Upper lobe of right lung (tissue), 1 donor: Measurements from ENCODE around the gene STK33. TPM values are rescaled to one million over a fixed set of nuclear protein-coding genes. Genes with fewer than 3 reads are reported as not detected.

Experiments
- ATAC-seq: fragments of 200-7000 bp; cut with Tn5 transposase; one replicate; pipeline ENCODE4 v1.9.1; 2020; ENCODE audit warnings: mild to moderate bottlenecking, moderate library complexity
- DNase-seq: peaks from one replicate; pipeline ENCODE4 v3.0.0-alpha.2; 2020
- H3K27ac ChIP-seq: fragments of 200-600 bp; one replicate; pipeline ENCODE4 v1.8.0; 2022
- H3K27me3 ChIP-seq: fragments of 200-600 bp; one replicate; pipeline ENCODE4 v1.8.0; 2022; ENCODE audit warnings: mild to moderate bottlenecking
- H3K36me3 ChIP-seq: fragments of 200-600 bp; one replicate; pipeline ENCODE4 v1.8.0; 2022
- H3K4me1 ChIP-seq: fragments of 200-600 bp; one replicate; pipeline ENCODE4 v1.8.0; 2022
- H3K4me3 ChIP-seq: fragments of 200-600 bp; one replicate; pipeline ENCODE4 v1.8.0; 2022; ENCODE audit warnings: mild to moderate bottlenecking
- H3K9me3 ChIP-seq: fragments of 200-600 bp; one replicate; pipeline ENCODE4 v1.8.0; 2022
- intact Hi-C: fragments of 100-400 bp; cut with DNase I; formaldehyde crosslinking; loops from one replicate; pipeline ENCODE4 v1.11.0; 2022
- total RNA-seq: library from RNA; stranded (reverse); fragmentation: NEBNext Ultra II Directional; extraction: Animal tissue kit (Norgen Biotek cat#: 25700); gene quantifications from one replicate; pipeline ENCODE4 v1.2.1, GENCODE V29; 2021
- TF ChIP-seq, protein P1 (sequence below): fragments of 200-600 bp; IDR thresholded peaks from one replicate; pipeline ENCODE4 v1.8.0; 2022; ENCODE audit warnings: antibody characterized with exemption
- donor health status: DM: no; HTN: yes; CAD: no; lungs with severe emphysema.

The STK33 gene
- total RNA-seq, 1 donor from 2014 or later, result 9.4 TPM

DNA sequence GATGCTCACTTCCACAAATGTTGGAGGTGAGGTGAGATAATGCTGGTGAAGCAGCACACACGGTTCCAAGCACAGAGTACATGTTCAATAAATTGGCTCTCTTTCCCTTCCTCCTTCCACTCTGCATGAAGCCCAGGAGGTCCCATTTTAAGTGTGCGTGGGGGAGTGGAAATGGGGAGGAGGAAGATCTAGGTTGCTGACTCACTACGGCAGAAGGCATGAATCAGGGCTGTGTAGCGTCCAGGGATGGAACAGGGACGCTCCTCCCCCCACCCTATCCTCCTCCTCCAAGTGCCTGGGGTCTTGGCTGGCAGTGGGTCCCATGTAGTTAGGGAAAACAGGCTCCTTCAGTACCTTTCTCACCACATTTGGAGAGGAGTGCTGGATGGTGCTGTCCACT lies 44.3 kb upstream of the STK33 start:
- TF ChIP-seq, protein P1, sequence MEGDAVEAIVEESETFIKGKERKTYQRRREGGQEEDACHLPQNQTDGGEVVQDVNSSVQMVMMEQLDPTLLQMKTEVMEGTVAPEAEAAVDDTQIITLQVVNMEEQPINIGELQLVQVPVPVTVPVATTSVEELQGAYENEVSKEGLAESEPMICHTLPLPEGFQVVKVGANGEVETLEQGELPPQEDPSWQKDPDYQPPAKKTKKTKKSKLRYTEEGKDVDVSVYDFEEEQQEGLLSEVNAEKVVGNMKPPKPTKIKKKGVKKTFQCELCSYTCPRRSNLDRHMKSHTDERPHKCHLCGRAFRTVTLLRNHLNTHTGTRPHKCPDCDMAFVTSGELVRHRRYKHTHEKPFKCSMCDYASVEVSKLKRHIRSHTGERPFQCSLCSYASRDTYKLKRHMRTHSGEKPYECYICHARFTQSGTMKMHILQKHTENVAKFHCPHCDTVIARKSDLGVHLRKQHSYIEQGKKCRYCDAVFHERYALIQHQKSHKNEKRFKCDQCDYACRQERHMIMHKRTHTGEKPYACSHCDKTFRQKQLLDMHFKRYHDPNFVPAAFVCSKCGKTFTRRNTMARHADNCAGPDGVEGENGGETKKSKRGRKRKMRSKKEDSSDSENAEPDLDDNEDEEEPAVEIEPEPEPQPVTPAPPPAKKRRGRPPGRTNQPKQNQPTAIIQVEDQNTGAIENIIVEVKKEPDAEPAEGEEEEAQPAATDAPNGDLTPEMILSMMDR, result no peak
- Histone ChIP-seq H3K4me3 (no peak overlapping the region), H3K36me3 (peaks cover 61% of the 10 kb centered on the region), H3K4me1 (no peaks in the 10 kb centered on the region), H3K27me3 (no peaks in the 10 kb centered on the region), H3K9me3 (no peaks in the 10 kb centered on the region), H3K27ac (no peak overlapping the region)
- intact Hi-C loops, result no loop called here
- no peak for DNase-seq
- ATAC-seq, result no peak

DNA sequence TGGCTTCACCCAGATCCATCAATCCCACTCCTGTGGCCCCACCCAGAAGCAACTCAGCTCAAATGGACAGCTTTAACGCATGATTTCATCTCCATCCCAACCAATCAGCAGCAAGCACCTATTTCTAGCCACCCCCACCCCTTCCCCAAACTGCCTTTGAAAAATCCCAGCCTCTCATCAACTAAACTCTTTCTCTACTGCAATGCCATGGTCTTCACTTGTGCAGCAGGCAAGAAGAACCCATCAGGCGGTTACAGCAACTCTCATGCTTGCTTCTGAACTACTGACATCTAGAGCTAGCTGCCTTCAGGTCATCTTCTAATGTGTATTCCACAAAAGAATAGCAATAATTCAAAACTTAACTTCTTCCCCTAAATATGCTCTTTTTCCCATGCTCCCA lies 42.1 kb upstream of the STK33 start:
- Histone ChIP-seq H3K36me3 (peaks cover 46% of the 10 kb centered on the region), H3K27ac (no peak overlapping the region), H3K9me3 (no peaks in the 10 kb centered on the region), H3K4me1 (no peaks in the 10 kb centered on the region), H3K27me3 (no peaks in the 10 kb centered on the region), H3K4me3 (no peak overlapping the region)
- TF ChIP-seq, protein P1, result no peak
- ATAC-seq (no peak), DNase-seq (no peak)
- intact Hi-C loops, result no loop called here

DNA sequence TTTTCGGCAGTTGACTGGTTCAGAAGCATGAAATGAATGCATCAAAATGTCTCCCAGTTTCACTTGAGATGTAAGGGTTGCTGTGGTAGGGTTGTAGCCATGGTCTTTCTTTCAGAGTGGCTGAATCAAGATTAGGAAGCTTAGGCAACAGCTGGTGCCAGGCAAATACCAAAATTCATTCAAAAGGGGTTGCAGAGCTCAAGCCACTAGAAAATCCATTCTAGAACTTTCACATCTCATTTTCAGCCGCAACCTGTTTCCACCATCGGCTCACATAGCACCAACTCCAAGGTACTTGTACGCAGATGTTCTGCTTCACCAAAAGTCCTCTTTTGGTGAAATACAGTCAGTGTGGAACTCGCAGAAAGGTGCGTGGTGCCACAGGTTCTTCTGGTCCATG lies 40.5 kb upstream of the STK33 start:
- no peak for ATAC-seq
- Histone ChIP-seq H3K36me3 (peaks cover 34% of the 10 kb centered on the region), H3K9me3 (no peaks in the 10 kb centered on the region), H3K4me3 (no peak overlapping the region), H3K27me3 (no peaks in the 10 kb centered on the region), H3K4me1 (no peaks in the 10 kb centered on the region), H3K27ac (no peak overlapping the region)
- DNase-seq, result no peak
- TF ChIP-seq, protein P1, result no peak
- intact Hi-C loops, result no loop called here

DNA sequence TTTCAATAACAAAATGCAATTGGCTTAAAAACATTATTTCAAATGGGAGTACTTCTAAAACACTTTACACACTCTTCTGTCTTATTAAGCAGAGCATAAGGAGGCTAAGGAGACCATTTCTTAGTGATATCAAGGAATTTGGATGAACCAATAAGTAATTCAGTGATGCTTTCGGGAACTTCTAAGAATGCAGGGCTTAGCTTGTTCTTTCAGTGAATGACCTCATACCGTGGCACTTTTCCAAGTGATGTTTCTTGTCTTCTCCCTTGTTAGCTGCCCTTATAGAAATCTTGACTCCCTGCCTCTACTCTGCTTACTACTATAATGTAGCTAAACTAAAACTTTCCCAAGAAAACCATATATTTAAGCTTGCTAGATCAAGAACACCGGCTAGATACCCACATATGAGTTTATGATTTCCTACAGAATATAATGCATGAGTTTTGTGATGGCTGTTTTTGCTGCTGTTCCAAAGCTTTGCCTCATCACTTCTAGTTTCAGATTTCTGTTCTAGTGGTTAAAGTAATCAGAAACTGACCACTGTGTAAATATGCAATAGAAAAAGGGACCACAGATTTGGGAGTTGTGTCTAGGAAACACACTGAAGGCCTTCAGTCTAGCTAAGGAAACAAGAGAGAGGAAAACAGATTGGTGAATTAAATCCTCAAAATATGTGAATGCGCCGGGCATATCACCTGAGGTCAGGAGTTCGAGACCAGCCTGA lies 37.5 kb upstream of the STK33 start:
- H3K4me1 ChIP-seq, result no peaks in the 10 kb centered on the region
- H3K27me3 ChIP-seq, result no peaks in the 10 kb centered on the region
- H3K4me3 ChIP-seq, result no peak overlapping the region
- intact Hi-C loops, result no loop called here
- TF ChIP-seq, protein P1, result no peak
- H3K27ac ChIP-seq, result no peak overlapping the region
- peaks cover 14% of the 10 kb centered on the region for H3K36me3 ChIP-seq
- no peak for ATAC-seq
- DNase-seq, result no peak
- H3K9me3 ChIP-seq, result no peaks in the 10 kb centered on the region

DNA sequence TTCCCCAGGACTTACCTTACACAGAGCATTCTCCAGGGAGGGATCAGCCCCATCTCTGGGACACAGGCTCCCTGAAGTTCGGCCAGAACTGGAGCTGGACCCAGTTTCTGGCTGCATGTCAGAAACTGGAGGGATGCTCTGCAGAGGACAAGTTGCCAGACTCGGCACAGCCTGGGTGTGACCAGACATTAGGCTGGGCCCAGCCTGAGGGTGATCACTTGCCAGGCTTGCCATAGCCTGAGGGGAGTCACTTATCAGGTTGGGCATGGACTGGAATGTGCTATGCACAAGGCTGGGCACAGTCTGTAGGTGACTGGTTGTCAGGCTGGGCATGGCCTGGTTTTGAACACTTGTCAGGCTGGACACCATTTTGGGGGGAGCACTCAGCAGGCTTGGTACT lies 30.7 kb upstream of the STK33 start:
- no peaks in the 10 kb centered on the region for H3K27me3 ChIP-seq
- peaks cover 40% of the 10 kb centered on the region for H3K36me3 ChIP-seq
- H3K9me3 ChIP-seq, result no peaks in the 10 kb centered on the region
- intact Hi-C loops, result no loop called here
- H3K4me1 ChIP-seq, result no peaks in the 10 kb centered on the region
- TF ChIP-seq, protein P1, result no peak
- no peak overlapping the region for H3K4me3 ChIP-seq
- no peak overlapping the region for H3K27ac ChIP-seq
- peak; percentile 28 for ATAC-seq
- DNase-seq, result no peak

DNA sequence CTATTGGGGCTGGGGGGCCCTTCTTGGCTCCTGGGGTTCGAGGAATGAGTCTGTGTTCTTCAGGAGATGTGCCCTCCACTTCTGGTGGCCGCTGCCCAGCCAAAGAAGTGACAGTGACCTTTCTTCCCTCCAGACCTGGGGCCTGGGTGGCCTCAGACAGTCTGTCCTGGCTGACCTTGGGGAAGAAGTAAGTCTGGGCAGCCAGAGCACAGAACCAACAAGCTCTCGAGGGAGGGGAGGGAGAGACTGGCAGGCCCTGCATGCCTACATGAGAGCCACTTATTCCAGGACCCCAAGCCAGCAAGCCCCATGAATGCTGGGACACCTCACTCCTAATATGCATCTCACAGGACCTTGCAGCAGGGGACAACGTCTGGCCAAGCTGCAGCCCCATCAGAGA lies 27.1 kb upstream of the STK33 start:
- ATAC-seq (no peak), DNase-seq (no peak)
- Histone ChIP-seq H3K4me1 (no peaks in the 10 kb centered on the region), H3K36me3 (peaks cover 58% of the 10 kb centered on the region), H3K4me3 (no peak overlapping the region), H3K27me3 (no peaks in the 10 kb centered on the region), H3K9me3 (no peaks in the 10 kb centered on the region), H3K27ac (no peak overlapping the region)
- TF ChIP-seq, protein P1, result no peak
- intact Hi-C loops, result no loop called here
